Muscle layer of colon (tissue), 2 donors: Measurements from ENCODE around the gene ABCF3.

Experiments used
- H3K27ac ChIP-seq: one replicate; pipeline ENCODE4 v1.7.0; 2013; ENCODE audit warnings: low read depth, mild to moderate bottlenecking, low read length, moderate library complexity
- H3K27me3 ChIP-seq, 2 donors: one replicate each; pipeline ENCODE4 v1.7.0; 2013; ENCODE audit warnings: low read length in 2 of 2, mild to moderate bottlenecking in 2 of 2; ENCODE audit not compliant: insufficient read depth in 2 of 2, control insufficient read depth in 1 of 2
- H3K36me3 ChIP-seq: one replicate; pipeline ENCODE4 v1.7.0; 2013; ENCODE audit warnings: mild to moderate bottlenecking, low read length; ENCODE audit not compliant: insufficient read depth
- H3K4me1 ChIP-seq: one replicate; pipeline ENCODE4 v1.7.0; 2013; ENCODE audit warnings: mild to moderate bottlenecking, low read length; ENCODE audit not compliant: insufficient read depth
- H3K4me3 ChIP-seq, 2 donors: one replicate each; pipeline ENCODE4 v1.7.0; 2013; ENCODE audit warnings: low read length in 2 of 2, low read depth in 1 of 2, mild to moderate bottlenecking in 1 of 2, moderate library complexity in 1 of 2
- H3K9ac ChIP-seq: one replicate; pipeline ENCODE4 v1.7.0; 2013; ENCODE audit warnings: low read length
- H3K9me3 ChIP-seq: one replicate; pipeline ENCODE4 v1.7.0; 2013; ENCODE audit warnings: mild to moderate bottlenecking, low read length
- donor health status: abdominal sarcoma.
- donor health status: Adenocarcinoma of cecum.

ABCF3 gene

DNA sequence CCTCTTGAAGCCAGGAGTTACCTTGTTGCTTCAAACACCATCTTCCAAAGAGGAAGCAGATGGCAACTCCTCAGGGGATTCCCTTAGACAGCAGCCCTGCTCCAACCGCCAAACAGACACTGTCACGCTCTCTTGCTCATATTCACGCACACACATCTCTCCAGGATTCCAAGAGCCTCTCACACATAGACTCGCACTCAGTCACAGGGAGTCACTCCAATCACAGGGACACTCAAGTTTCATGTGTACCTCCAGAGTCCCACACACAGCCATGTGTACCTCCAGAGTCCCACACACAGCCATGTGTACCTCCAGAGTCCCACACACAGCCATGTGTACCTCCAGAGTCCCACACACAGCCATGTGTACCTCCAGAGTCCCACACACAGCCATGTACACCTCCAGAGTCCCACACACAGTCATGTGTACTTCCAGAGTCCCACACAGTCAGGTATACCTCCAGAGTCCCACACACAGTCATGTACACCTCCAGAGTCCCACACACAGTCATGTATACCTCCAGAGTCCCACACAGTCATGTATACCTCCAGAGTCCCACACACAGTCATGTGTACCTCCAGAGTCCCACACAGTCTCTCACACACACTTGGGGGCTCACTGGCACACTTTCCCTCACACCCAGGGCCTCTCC is 49.5 kb downstream of the ABCF3 start:
- Histone ChIP-seq H3K36me3 (no peaks in the 10 kb centered on the region), H3K4me1 (no peaks in the 10 kb centered on the region), H3K9ac (no peak overlapping the region), H3K9me3 (no peaks in the 10 kb centered on the region), H3K27me3 (peaks cover 24 to 44% of the 10 kb centered on the region in 2 donors), H3K27ac (no peak overlapping the region), H3K4me3 (no peak overlapping the region)

DNA sequence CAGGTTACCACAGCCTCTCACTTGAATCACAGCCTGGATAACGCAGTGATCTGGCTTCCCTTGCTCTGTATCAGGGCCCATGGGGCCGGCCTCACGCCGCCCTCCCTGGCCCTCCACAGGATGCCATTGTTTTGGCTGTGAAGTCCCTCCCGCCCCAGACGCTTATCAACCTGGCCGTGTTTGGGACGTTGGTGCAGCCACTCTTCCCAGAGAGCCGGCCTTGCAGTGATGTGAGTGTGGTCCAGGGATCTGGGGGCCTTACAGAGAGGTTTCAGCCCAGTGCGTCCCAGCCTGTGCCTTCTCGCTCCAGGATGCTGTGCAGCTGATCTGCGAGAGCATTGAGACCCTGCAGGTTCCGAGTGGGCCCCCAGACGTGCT is 50.0 kb downstream of the ABCF3 start:
- Histone ChIP-seq H3K27ac (no peak overlapping the region), H3K36me3 (no peaks in the 10 kb centered on the region), H3K9ac (no peak overlapping the region), H3K4me3 (no peak overlapping the region), H3K9me3 (no peaks in the 10 kb centered on the region), H3K4me1 (no peaks in the 10 kb centered on the region), H3K27me3 (peaks cover 19 to 45% of the 10 kb centered on the region in 2 donors)

GRCh38 chr3:184236636-184237035 is 50.6 kb downstream of the ABCF3 start:
- no peak overlapping the region for H3K27ac ChIP-seq
- no peak overlapping the region for H3K4me3 ChIP-seq
- H3K4me1 ChIP-seq, result no peaks in the 10 kb centered on the region
- no peaks in the 10 kb centered on the region for H3K9me3 ChIP-seq
- H3K36me3 ChIP-seq, result no peaks in the 10 kb centered on the region
- no peak overlapping the region for H3K9ac ChIP-seq
- H3K27me3 ChIP-seq, result peaks cover 13 to 45% of the 10 kb centered on the region in 2 donors

- Histone ChIP-seq H3K27ac (no peak overlapping the region), H3K9ac (no peak overlapping the region), H3K36me3 (no peaks in the 10 kb centered on the region), H3K27me3 (peaks cover 7 to 44% of the 10 kb centered on the region in 2 donors), H3K4me3 (no peak overlapping the region), H3K9me3 (no peaks in the 10 kb centered on the region), H3K4me1 (no peaks in the 10 kb centered on the region)
These were observed 51.2 kb downstream of the ABCF3 start for GRCh38 chr3:184237211-184237610.

DNA sequence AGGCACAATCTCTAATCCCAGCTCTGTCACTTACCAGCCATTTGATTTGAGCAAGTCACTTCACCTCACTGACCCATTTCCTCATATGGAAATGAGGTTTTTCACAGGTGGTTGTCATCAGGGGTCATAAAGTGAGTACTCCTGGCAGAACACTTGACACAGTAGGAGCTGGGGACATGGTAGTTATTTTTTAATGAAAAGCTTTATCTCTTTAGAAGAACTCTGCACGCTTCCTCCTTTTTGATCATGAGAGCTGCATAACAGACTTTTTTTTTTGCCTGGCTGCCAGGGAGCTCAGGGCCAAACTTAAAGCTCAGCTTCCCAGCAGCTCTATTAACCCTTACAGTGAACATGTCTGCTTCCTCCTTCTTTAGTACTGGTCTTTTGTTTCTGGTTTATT is 51.8 kb downstream of the ABCF3 start:
- peaks cover 6% of the 10 kb centered on the region for H3K36me3 ChIP-seq
- no peak overlapping the region for H3K27ac ChIP-seq
- H3K9ac ChIP-seq, result no peak overlapping the region
- no peaks in the 10 kb centered on the region for H3K4me1 ChIP-seq
- H3K4me3 ChIP-seq, result no peak overlapping the region
- H3K27me3 ChIP-seq, result peaks cover 4 to 38% of the 10 kb centered on the region in 2 donors
- no peaks in the 10 kb centered on the region for H3K9me3 ChIP-seq

DNA sequence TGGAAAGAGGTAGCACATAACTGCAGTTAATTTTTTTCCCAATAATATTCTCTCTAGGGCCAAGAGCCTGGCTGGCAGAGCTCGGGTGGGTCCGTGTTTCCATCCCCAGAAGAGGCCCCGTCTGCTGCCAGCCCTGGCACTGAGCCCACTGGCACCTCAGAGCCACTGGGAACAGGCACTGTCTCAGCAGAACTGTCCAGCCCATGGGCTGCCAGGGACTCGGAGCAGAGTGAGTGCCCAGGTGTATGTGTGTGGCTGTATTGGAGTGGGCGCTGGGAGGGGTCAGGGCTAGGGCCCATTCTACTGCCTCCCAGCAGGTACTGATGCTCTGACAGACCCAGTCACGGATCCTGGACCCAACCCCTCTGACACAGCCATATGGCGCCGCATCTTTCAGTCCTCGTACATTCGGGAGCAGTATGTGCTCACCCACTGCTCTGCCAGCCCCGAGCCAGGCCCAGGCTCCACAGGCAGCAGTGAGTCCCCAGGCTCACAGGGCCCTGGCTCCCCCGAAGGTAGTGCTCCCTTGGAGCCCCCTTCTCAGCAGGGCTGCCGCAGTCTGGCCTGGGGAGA is 52.3 kb downstream of the ABCF3 start:
- H3K9me3 ChIP-seq, result no peaks in the 10 kb centered on the region
- no peak overlapping the region for H3K4me3 ChIP-seq
- peaks cover 10% of the 10 kb centered on the region for H3K36me3 ChIP-seq
- H3K4me1 ChIP-seq, result no peaks in the 10 kb centered on the region
- no peak overlapping the region for H3K27ac ChIP-seq
- H3K9ac ChIP-seq, result no peak overlapping the region
- peaks cover 4 to 33% of the 10 kb centered on the region in 2 donors for H3K27me3 ChIP-seq

GRCh38 chr3:184239221-184239620 is 53.2 kb downstream of the ABCF3 start:
- Histone ChIP-seq H3K36me3 (peaks cover 19% of the 10 kb centered on the region), H3K9me3 (no peaks in the 10 kb centered on the region), H3K4me3 (no peak overlapping the region), H3K27me3 (peaks cover 4 to 30% of the 10 kb centered on the region in 2 donors), H3K27ac (no peak overlapping the region), H3K4me1 (no peaks in the 10 kb centered on the region), H3K9ac (no peak overlapping the region)

- peaks cover 4 to 30% of the 10 kb centered on the region in 2 donors for H3K27me3 ChIP-seq
- H3K4me3 ChIP-seq, result no peak overlapping the region
- no peak overlapping the region for H3K27ac ChIP-seq
These were observed 53.7 kb downstream of the ABCF3 start for GRCh38 chr3:184239708-184240107.

GRCh38 chr3:184240384-184241140 is 54.6 kb downstream of the ABCF3 start:
- peaks cover 33% of the 10 kb centered on the region for H3K36me3 ChIP-seq
- H3K27me3 ChIP-seq, result peaks cover 4 to 30% of the 10 kb centered on the region in 2 donors
- no peak overlapping the region for H3K4me3 ChIP-seq
- H3K27ac ChIP-seq, result no peak overlapping the region
- no peaks in the 10 kb centered on the region for H3K4me1 ChIP-seq
- H3K9me3 ChIP-seq, result no peaks in the 10 kb centered on the region
- no peak overlapping the region for H3K9ac ChIP-seq

More at GRCh38 chr3:184239708-184240107, 53.7 kb downstream of the ABCF3 start:
- Histone ChIP-seq H3K36me3 (peaks cover 24% of the 10 kb centered on the region), H3K4me1 (no peaks in the 10 kb centered on the region), H3K9ac (no peak overlapping the region), H3K9me3 (no peaks in the 10 kb centered on the region)

GRCh38 chr3:184241141-184241446 is 55.1 kb downstream of the ABCF3 start:
- Histone ChIP-seq H3K9ac (no peak overlapping the region), H3K4me1 (no peaks in the 10 kb centered on the region), H3K36me3 (peaks cover 33% of the 10 kb centered on the region), H3K27ac (no peak overlapping the region), H3K4me3 (no peak overlapping the region), H3K9me3 (no peaks in the 10 kb centered on the region), H3K27me3 (peaks cover 4 to 30% of the 10 kb centered on the region in 2 donors)

GRCh38 chr3:184241447-184242296 is 55.7 kb downstream of the ABCF3 start:
- Histone ChIP-seq H3K36me3 (peaks cover 33% of the 10 kb centered on the region), H3K4me3 (no peak overlapping the region), H3K27ac (no peak overlapping the region), H3K4me1 (no peaks in the 10 kb centered on the region), H3K9ac (no peak overlapping the region), H3K9me3 (no peaks in the 10 kb centered on the region), H3K27me3 (peaks cover 4 to 30% of the 10 kb centered on the region in 2 donors)
